ENCODE data around the gene MVP. TPM values are rescaled to one million over a fixed set of nuclear protein-coding genes. Genes with fewer than 3 reads are reported as not detected.
"Not testable (repeated sequence)": the region's sequence is repeated elsewhere in the genome, so short reads cannot be mapped to it uniquely, and the experiment has no call there.

The MVP gene
- total and polyA plus RNA-seq, 12 donors, result 73.9 to 492 (median 336) TPM

GRCh38 chr16:29831490-29831889, 11.2 kb downstream of the MVP start:
- Histone ChIP-seq H3K36me3 (replicated peaks in 1 of 2) (peaks cover 0 to 69% of the 10 kb centered on the region in 2 donors), H3K27me3 (no peaks in the 10 kb centered on the region), H3K9me3 (replicated peaks in 1 of 3) (no peaks in the 10 kb centered on the region), H3K4me3 (no peak overlapping the region), H3K4me1 (replicated peaks in 1 of 2) (peaks cover 12 to 46% of the 10 kb centered on the region in 2 donors), H3K27ac (peak overlapping the region in 3 of 5 donors; percentile 9 to 93 (median 30))
- peak in 5 of 7 donors; percentile 51 to 74 (median 63) for DNase-seq
- no peak for TF ChIP-seq CTCF (IDR thresholded peaks at IDR 0.05)
- TF ChIP-seq POLR2A (IDR thresholded peaks at IDR 0.05), result no peak
- intact Hi-C loops (cut with DNase I), result no loop called here
- WGBS, 4 donors, result 34 to 64% (median 51%) methylated on average over 2 of the region's 2 CpGs

- peaks cover 0 to 86% of the 10 kb centered on the region in 2 donors for H3K36me3 ChIP-seq (replicated peaks in 1 of 2)
- DNase-seq; H3K27me3 ChIP-seq; H3K27ac ChIP-seq; H3K9me3 ChIP-seq (replicated peaks in 1 of 3); intact Hi-C loops (cut with DNase I); H3K4me3 ChIP-seq: not testable (repeated sequence)
- 91 to 99% (median 97%) methylated on average over 4 of the region's 4 CpGs for WGBS, 4 donors
- peaks cover 0 to 29% of the 10 kb centered on the region in 2 donors for H3K4me1 ChIP-seq (replicated peaks in 1 of 2)
These were observed 13.0 kb downstream of the MVP start for GRCh38 chr16:29833219-29833618.

- Histone ChIP-seq H3K36me3 (replicated peaks in 1 of 2) (peaks cover 0 to 95% of the 10 kb centered on the region in 2 donors), H3K27ac (peak overlapping the region in 1 of 5 donors; percentile 30), H3K9me3 (replicated peaks in 1 of 3) (no peaks in the 10 kb centered on the region), H3K27me3 (no peaks in the 10 kb centered on the region), H3K4me3 (no peak overlapping the region), H3K4me1 (replicated peaks in 1 of 2) (peaks cover 0 to 28% of the 10 kb centered on the region in 2 donors)
- intact Hi-C loops (cut with DNase I), result no loop called here
- TF ChIP-seq CTCF (IDR thresholded peaks at IDR 0.05), result no peak
- 90 to 94% (median 91%) methylated on average over 3 to 5 of the region's 5 CpGs for WGBS, 4 donors
- DNase-seq, result no peak
These were observed 13.8 kb downstream of the MVP start for GRCh38 chr16:29834079-29834478.

GRCh38 chr16:29835926-29836325, 15.7 kb downstream of the MVP start:
- Histone ChIP-seq H3K27me3 (no peaks in the 10 kb centered on the region), H3K4me3 (no peak overlapping the region), H3K9me3 (replicated peaks in 1 of 3) (no peaks in the 10 kb centered on the region), H3K4me1 (replicated peaks in 1 of 2) (peaks cover 12 to 26% of the 10 kb centered on the region in 2 donors), H3K27ac (no peak overlapping the region), H3K36me3 (replicated peaks in 1 of 2) (peaks cover 0 to 100% of the 10 kb centered on the region in 2 donors)
- no peak for DNase-seq
- intact Hi-C loops (cut with DNase I), result no loop called here
- TF ChIP-seq POLR2A (IDR thresholded peaks at IDR 0.05) (no peak), CTCF (IDR thresholded peaks at IDR 0.05) (no peak)
- 87 to 92% (median 89%) methylated on average over 7 of the region's 7 CpGs for WGBS, 4 donors

- Histone ChIP-seq H3K27ac (peak overlapping the region in 1 of 5 donors; percentile 81), H3K4me3 (no peak overlapping the region), H3K4me1 (replicated peaks in 1 of 2) (peaks cover 12 to 19% of the 10 kb centered on the region in 2 donors), H3K27me3 (no peaks in the 10 kb centered on the region), H3K36me3 (replicated peaks in 1 of 2) (peaks cover 0 to 100% of the 10 kb centered on the region in 2 donors), H3K9me3 (replicated peaks in 1 of 3) (no peaks in the 10 kb centered on the region)
- DNase-seq, result no peak
- 69 to 86% (median 82%) methylated on average over 1 to 15 of the region's 15 CpGs for whole genome bisulfite sequencing, 4 donors
- intact Hi-C loops (cut with DNase I), result no loop called here
- TF ChIP-seq CTCF (IDR thresholded peaks at IDR 0.05) (no peak), POLR2A (IDR thresholded peaks at IDR 0.05) (no peak)
These were observed 16.4 kb downstream of the MVP start for GRCh38 chr16:29836623-29837022.
